A549 treated with AZD9567 at 1 μM for 4 hours (cell line): ENCODE results near the gene EGFL8. TPM values are rescaled to one million over a fixed set of nuclear protein-coding genes. Genes with fewer than 3 reads are reported as not detected.

Experiments
- total RNA-seq: library from RNA; stranded (reverse); fragments of 200-300 nt; extraction: Qiagen RNA extraction; gene quantifications from 5 replicates; pipeline ENCODE4 v1.2.3, GENCODE V29; 2022; ENCODE audit not compliant: insufficient read depth

Gene EGFL8
- 1.8 to 3.0 TPM (median 2.1 TPM) in 4 of 5 replicates, not detected in the other for total RNA-seq

DNA sequence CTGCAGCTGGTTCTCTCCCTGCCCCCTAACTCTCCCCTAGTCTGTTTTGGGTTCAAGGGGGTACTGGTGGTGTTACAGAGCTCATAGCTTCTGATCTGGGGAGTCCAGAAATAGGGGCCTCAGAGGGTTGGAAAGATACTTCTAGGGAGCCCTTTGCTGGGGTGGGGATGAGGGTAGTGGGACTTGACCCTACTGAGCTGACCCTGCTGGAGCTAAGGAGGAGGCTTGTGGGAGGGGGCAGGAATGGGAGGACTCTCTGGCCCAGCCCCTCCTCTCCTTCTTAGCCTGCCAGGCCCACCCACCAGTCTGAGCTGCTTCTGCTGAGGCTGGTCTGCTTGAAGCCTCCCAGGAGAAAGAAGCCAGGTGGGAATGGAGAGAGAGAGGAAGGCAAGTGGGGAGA lies at the start of gene EGFL8:
Gene EGFL8 (plus strand): TSS at position 301 of the 400 bp plus-strand sequence. CDS start 1,571 bp downstream, outside the sequence.

DNA sequence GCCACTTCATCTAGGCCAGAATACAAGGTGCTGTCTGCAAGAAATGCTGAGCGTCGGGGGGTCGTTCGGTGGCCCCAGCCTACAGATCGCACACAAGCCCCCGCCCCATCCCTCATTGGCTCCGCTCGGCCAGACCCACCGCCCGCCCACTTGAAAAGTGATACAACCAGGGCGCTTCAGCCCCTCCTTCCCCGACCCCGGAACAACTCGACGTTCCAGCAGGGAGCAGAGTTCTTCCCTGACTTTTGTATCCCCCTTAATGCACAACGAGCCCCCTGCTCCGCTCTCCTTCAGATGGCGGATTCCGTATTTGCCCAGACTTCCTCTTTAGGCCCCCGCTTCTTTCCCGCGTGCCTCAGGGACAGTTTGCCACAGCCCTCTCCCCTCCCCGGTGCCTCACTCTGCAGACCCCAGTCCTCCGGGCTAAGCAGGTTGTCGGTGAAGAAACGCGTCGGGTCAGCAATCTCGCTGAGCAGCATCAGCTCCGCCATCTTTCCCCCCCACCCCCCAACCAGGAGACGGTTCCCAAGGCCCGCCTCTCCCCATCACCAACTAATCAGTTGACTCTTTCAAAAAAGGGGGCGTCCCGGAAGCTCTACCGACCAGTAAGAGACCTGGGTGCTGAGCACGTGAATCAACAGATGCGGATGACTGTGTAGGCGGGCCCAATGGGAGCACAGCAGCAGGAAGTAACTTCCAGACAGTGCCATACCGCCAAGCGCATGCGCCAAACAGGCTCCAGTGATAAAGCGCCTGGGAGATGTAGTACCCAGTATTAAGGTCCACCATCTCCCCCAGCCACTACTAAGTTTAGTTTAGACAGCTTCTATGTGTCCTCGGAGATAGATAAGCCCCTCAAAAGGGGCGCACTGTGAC lies 36.4 kb upstream of the EGFL8 start, which contains the start of gene ATF6B:
Gene ATF6B (minus strand): TSS at position 530 of the 876 bp plus-strand sequence. CDS start 39 bp downstream, at position 491.

DNA sequence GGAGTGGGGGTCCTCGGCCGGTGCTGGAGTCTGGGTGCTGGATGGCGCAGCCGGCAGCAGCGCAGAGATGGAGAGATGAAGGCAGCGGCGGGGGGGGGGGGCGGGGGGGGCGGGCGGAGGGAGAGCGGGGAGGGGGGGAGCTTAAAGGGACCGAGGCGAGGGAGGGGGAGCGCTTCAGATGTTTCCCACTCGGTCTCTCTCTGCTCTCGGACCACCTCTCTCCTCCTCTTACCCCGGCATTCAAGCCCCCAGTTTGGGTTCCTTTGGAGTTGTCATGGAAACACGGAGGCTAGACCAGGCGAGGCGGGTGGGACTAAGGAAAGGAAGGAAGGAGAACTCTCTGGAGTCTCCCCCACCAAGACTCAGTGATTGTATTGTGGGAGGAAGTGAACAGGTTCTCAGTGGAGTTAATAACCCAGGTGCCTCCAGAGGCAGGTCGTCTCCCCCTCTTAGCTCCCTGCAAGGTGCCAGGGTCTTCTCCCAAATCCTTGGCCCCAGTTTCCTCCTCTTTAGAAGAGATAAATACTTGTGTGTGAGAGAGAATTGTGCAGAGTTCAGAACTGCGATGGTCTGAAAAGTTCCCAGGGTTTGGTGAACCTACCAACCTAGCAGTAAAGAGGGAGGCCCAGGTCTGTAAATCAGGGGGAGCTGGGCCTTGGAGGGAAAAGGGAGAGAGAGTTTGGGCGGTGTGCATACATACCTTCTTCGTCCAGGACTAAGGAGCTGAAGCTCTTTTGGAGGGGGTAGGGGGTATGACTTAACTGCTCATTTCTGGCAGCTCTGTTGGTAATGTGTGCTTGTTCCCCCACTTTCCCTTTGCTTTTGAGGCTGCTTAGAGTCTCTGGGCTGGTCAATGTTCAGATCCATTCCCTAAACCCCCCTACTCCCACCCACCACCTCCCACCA lies 12.3 kb upstream of the EGFL8 start, which contains the start of gene PRRT1:
Gene PRRT1 (minus strand): TSS at position 77 of the 906 bp plus-strand sequence. CDS start 112 bp downstream, outside the sequence.

DNA sequence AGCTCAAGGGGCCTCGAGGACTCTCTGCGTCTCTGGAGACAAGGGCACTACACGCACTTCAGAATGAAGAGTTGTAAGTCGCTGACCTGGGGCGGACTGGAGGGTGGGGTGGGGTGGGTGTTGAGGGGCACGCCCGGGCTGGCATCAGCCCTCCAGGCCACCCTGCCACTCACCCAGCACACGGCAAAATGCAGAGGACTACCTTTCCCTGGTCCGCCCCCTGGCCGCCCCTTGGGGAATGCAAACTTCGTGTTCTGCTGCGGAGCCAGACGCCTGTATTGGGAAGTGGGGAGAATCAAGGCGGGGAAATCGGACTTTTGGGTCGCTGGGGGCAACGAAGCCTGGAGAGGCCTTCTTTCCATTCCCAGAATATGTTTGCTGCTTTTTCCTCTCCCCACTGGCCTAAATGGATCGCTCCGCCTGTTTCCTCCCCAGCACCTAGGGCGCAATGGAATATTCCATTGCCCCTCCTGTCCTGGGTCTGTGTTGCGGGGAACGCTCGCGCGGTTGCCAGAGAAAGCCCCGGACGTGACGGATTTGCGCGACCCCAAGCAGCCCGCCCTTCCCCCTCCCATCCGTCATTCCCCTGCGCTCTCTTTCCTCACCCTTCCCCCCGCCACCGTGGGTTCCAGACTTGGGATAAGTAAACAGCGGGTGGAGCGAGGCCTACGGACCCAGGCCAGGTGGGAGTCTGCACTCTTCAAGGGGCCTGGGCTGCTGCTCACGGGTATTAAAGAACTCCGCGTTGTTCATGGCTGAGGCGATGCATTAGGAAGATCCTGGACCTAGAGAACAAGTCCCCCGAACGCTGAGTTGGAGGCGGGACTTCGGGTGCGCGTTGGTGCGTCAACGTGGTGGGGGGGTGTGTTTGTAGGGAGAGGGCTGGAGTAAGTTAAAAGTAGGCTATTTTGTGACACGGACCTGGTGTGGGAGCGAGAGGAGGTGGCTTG lies 10.6 kb upstream of the EGFL8 start, which contains the start of gene PPT2:
Gene PPT2 (plus strand): TSS at position 578 of the 950 bp plus-strand sequence. CDS start 454 bp downstream, outside the sequence.

DNA sequence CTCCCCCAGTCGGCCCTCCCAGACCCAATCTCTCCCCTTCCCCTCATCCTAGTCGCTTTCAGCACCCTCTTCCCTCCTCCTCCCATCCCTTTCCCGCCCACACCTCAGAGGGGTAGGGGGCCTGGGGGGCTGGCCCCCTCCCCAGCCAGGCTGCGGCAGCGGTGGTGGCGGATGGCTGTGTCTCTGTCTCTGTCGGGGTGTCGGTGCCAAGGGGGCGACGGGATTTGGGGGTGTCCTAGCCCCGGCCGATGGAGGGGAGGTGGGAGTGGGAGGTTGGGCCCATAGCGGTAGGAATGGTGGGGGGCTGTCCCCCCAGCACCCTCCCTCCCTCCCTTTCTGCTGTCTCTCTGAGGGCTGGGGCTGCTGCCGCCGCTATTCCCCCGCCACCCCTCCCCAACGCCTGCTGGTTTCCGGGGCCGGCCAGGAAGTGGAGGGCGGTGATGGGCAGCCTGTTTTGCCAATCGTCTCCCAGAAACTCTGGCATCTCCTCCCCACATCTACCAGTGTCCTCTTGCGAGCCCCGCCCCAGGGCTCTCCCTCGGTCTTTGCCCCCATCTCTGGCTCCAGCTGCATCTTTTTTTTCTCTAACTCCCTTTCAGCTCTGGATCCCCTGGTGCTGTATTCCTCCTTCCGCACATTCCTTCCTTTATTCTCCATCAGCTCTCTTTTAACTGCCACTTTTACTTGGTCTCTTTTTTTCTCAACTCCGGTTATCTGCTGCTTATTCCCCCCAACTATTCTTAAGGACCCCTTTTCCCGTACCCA lies 11.5 kb downstream of the EGFL8 start, which contains the start of gene AGPAT1:
Gene AGPAT1 (minus strand): TSS at position 374 of the 765 bp plus-strand sequence. CDS start 4,588 bp downstream, outside the sequence.

DNA sequence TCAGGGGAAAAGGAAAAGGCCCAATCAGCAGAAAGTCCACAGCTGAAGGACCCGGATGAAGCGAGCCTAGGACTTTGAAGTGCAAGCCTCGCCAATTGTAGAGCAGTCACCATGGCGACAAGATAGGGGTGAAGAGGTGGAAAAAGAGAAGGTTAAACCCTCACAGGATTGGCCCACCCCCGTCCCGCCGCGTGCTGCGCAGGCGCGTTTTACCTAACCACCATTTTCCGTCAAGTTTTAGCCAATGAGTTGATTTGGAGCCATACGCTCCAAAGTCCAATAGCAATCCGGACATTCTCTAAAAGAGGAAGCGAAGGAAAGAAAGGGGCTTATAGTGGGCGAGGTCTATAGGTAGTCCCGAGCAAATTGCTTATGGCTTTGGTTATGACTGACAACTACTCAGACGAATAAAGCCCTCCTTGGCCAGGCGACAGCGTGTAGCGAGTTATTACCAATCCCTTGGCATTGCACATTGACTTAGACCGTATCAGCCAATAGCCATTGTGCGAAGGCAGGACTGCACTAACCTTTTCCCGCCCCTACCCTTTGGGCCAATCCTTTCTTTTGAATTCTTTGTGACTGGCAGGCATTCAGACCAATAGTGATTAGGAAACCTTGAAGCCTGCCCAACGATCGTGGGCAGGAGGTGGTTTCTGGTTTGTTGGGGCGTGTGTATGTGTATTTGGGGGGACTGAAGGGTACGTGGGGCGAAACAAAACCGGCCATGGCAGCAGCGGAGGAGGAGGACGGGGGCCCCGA lies 13.6 kb downstream of the EGFL8 start, which contains the start of gene RNF5:
Gene RNF5 (plus strand): TSS at position 618 of the 759 bp plus-strand sequence. CDS start 107 bp downstream, at position 725.

DNA sequence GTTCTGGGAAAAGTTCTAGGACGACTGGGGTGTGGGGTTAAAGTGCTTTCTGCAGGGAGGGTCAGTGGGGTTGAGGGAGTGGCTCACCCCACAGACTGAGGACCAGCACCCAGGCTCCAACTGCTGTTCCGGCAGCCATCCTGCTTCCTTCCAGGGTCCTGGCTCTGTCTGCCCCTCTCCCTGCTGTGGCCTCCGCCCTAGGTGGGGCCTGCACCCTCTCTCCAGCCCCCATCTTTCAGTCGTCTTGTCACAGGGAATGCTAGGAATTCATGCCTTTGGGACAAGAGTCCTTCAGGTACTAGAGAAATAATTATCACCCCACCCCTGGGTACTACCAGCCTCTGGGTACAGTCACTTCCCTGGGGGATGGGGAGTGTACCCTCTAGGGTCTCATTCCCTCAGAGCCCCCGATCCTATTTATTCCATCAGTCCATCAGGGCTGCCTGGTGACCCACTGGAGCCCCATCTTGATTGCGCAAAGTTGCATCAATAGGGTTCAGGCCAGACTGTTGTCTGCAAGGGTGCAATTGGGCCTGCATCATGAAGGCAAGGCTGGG lies 19.8 kb downstream of the EGFL8 start, which contains the start of gene AGER:
Gene AGER (minus strand): TSS at position 170 of the 557 bp plus-strand sequence. CDS start 31 bp downstream, at position 139.

DNA sequence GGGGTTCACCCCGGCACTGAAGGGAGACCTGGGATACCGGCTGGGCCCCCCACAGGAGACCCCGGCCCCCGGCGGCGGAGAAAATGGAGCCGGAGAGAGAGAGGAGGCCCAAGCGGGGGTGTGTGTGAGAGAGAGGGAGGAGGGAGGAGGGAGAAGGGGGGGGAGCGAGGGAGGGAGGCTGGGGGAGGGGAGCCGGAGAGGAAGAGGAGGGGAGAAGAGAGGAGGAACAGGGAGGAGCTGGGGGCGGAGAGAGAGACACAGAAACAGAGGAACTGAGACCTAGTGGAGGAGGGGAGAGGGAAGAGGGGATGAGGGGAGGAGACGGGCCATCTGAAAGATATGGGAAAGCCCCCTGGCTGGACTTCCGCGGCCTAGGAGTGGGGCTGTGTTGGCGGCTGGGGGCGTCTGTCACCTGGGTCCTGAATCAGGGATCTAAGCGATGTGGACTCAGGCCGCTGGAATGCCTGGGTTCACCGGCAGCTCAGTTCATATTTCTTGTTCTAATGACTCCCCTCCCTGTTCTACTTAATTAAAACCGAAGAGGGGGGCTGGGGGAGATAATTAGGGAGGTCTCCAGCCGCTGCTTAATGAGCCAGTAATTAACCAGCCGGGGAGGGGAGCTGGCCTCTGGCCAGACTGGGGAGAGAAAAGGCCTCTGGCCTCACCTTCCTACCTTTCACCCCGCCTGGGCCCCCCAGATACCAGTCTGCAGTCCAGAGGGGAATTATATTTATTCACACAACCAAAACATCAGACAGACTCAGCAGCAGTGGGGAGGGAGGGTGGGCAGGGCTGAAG lies 25.9 kb downstream of the EGFL8 start, which contains the start of gene PBX2:
Gene PBX2 (minus strand): TSS at position 149 of the 798 bp plus-strand sequence. CDS start 287 bp downstream, outside the sequence.

DNA sequence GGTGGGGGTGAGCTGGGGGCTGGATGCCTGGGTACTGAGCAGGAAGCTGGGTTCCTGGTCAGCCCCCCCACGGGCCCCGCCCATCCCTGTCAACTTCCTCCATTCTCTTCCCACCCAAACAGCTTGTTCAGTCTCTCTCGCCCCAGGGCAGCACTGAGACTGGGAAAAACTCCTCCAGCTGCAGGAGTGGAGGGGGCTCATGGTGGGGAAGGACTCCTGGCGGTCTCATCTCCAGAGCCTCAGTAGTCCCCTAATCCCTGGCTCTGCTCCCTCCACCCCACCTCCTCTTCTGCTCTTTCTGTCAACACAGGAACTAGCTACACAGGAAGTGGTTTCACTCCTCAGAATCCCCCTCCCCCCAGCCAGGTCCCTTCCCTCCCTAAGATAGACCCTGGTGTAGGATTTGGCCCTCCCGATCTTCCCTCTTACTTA lies 28.2 kb downstream of the EGFL8 start, which contains the start of gene GPSM3:
Gene GPSM3 (minus strand): TSS at position 36 of the 432 bp plus-strand sequence. CDS start 130 bp downstream, outside the sequence.

Other genes starting within 250 kb of the EGFL8 start
- gene C2, start 236.9 kb upstream of the EGFL8 start, total RNA-seq, result 0.16 to 0.44 TPM (median 0.20 TPM) in 4 of 5 replicates, not detected in the other
- gene CFB, start 218.5 kb upstream of the EGFL8 start, total RNA-seq, result 1.3 to 2.6 TPM (median 2.4 TPM) in 5 replicates
- gene NELFE, start 205.6 kb upstream of the EGFL8 start, total RNA-seq, result 75.8 to 81.6 TPM (median 76.7 TPM) in 5 replicates
- gene SKIC2, start 205.4 kb upstream of the EGFL8 start, total RNA-seq, result 25.9 to 29.7 TPM (median 26.7 TPM) in 5 replicates
- 11.5 to 12.7 TPM (median 11.8 TPM) in 5 replicates for gene DXO, start 192.5 kb upstream of the EGFL8 start, total RNA-seq
- gene C4A, start 182.5 kb upstream of the EGFL8 start, total RNA-seq, result 1.0 to 2.2 TPM (median 1.3 TPM) in 4 of 5 replicates, not detected in the other
- 0.79 to 0.99 TPM (median 0.85 TPM) in 4 of 5 replicates, not detected in the other for gene C4B, start 149.8 kb upstream of the EGFL8 start, total RNA-seq
- gene CYP21A2, start 126.2 kb upstream of the EGFL8 start, total RNA-seq, result 0.05 TPM in 1 of 5 replicates, not detected in the others
- 0.56 to 0.68 TPM (median 0.61 TPM) in 4 of 5 replicates, not detected in the other for gene TNXB, start 55.3 kb upstream of the EGFL8 start, total RNA-seq
- gene ATF6B, start 36.3 kb upstream of the EGFL8 start, total RNA-seq, result 27.7 to 34.3 TPM (median 33.5 TPM) in 5 replicates
- 6.6 to 10.5 TPM (median 7.4 TPM) in 5 replicates for gene FKBPL, start 34.3 kb upstream of the EGFL8 start, total RNA-seq
- 0.44 to 0.70 TPM (median 0.59 TPM) in 4 of 5 replicates, not detected in the other for gene PRRT1, start 12.7 kb upstream of the EGFL8 start, total RNA-seq
- gene PPT2, start 10.5 kb upstream of the EGFL8 start, total RNA-seq, result 6.9 to 8.6 TPM (median 7.5 TPM) in 5 replicates
- gene AGPAT1, start 11.5 kb downstream of the EGFL8 start, total RNA-seq, result 30.2 to 39.5 TPM (median 37.4 TPM) in 5 replicates
- 31.8 to 46.9 TPM (median 46.1 TPM) in 5 replicates for gene RNF5, start 13.8 kb downstream of the EGFL8 start, total RNA-seq
- 1.3 to 1.8 TPM (median 1.7 TPM) in 4 of 5 replicates, not detected in the other for gene AGER, start 19.7 kb downstream of the EGFL8 start, total RNA-seq
- gene PBX2, start 25.6 kb downstream of the EGFL8 start, total RNA-seq, result 11.3 to 14.9 TPM (median 14.0 TPM) in 5 replicates
- gene GPSM3, start 28.0 kb downstream of the EGFL8 start, total RNA-seq, result 0.23 to 0.40 TPM (median 0.31 TPM) in 4 of 5 replicates, not detected in the other
- gene NOTCH4, start 59.5 kb downstream of the EGFL8 start, total RNA-seq, result 0.69 to 0.87 TPM (median 0.79 TPM) in 4 of 5 replicates, not detected in the other
- gene TSBP1, start 207.3 kb downstream of the EGFL8 start, total RNA-seq, result not detected in 5 replicates
- not detected in 5 replicates for gene BTNL2, start 242.6 kb downstream of the EGFL8 start, total RNA-seq